GM04503 (cell line): ENCODE results near the gene ZPBP2.
"Not testable (repeated sequence)": the region's sequence is repeated elsewhere in the genome, so short reads cannot be mapped to it uniquely, and the experiment has no call there.

Experiments
- DNase-seq: peaks from one replicate; pipeline ENCODE4 v3.0.0-alpha.2; 2012; ENCODE audit warnings: low read depth

Gene ZPBP2

GRCh38 chr17:39855911-39856649 is 11.9 kb upstream of the ZPBP2 start:
- not testable (repeated sequence) for DNase-seq

GRCh38 chr17:39861235-39861634 is 6.8 kb upstream of the ZPBP2 start:
- no peak for DNase-seq

GRCh38 chr17:39863244-39863917 is 4.6 kb upstream of the ZPBP2 start:
- DNase-seq = no peak

GRCh38 chr17:39863918-39864746 is 3.9 kb upstream of the ZPBP2 start, which contains the start of gene IKZF3:
Gene IKZF3, minus strand, starts transcription at chr17:39864312. Its CDS starts 186 bp downstream, at chr17:39864126.
- DNase-seq = no peak

GRCh38 chr17:39866013-39866730 is 1.8 kb upstream of the ZPBP2 start:
- DNase-seq = no peak

GRCh38 chr17:39867084-39867879 is 720 bp upstream of the ZPBP2 start:
- DNase-seq = no peak

- no peak for DNase-seq
Observed at GRCh38 chr17:39868554-39868942, 546 bp downstream of the ZPBP2 start.

GRCh38 chr17:39870776-39871175 is 2.8 kb downstream of the ZPBP2 start:
- DNase-seq = no peak

GRCh38 chr17:39871801-39872200 is 3.8 kb downstream of the ZPBP2 start:
- no peak for DNase-seq

GRCh38 chr17:39872751-39873150 is 4.7 kb downstream of the ZPBP2 start:
- peak; percentile 6 for DNase-seq

- DNase-seq = not testable (repeated sequence)
Observed at GRCh38 chr17:39886102-39886501, 18.1 kb downstream of the ZPBP2 start.

GRCh38 chr17:39887078-39887477 is 19.1 kb downstream of the ZPBP2 start:
- no peak for DNase-seq

GRCh38 chr17:39889200-39889599 is 21.2 kb downstream of the ZPBP2 start:
- DNase-seq = no peak

- no peak for DNase-seq
Observed at GRCh38 chr17:39894681-39895376, 26.8 kb downstream of the ZPBP2 start.

- DNase-seq = no peak
Observed at GRCh38 chr17:39898088-39898487, 30.1 kb downstream of the ZPBP2 start.

- no peak for DNase-seq
Observed at GRCh38 chr17:39899215-39899614, 31.2 kb downstream of the ZPBP2 start.

GRCh38 chr17:39902027-39902426 is 34.0 kb downstream of the ZPBP2 start:
- not testable (repeated sequence) for DNase-seq

GRCh38 chr17:39903158-39903884 is 35.3 kb downstream of the ZPBP2 start:
- DNase-seq = no peak

- DNase-seq = no peak
Observed at GRCh38 chr17:39904990-39905288, 36.9 kb downstream of the ZPBP2 start.

- DNase-seq = no peak
Observed at GRCh38 chr17:39908789-39909352, 40.9 kb downstream of the ZPBP2 start.
